HEK293 (cell line): ENCODE data around the gene COL13A1.
A peak's percentile ranks its signal among the peaks of the same experiment; 100 is the strongest.

Experiments
- BCL11B ChIP-seq: fragments of 450-650 bp; formaldehyde crosslinking; IDR thresholded peaks from 2 replicates; pipeline ENCODE4 v1.5.1; 2016; ENCODE audit warnings: low read depth, missing biosample characterization, missing genetic modification characterization
- GFI1B ChIP-seq: fragments of 450-650 bp; formaldehyde crosslinking; IDR thresholded peaks from 2 replicates; pipeline ENCODE4 v1.5.1; 2016; ENCODE audit warnings: missing biosample characterization, missing genetic modification characterization
- GLI4 ChIP-seq: fragments of 450-650 bp; formaldehyde crosslinking; IDR thresholded peaks from 2 replicates; pipeline ENCODE4 v1.5.1; 2016; ENCODE audit warnings: missing biosample characterization, missing genetic modification characterization
- KLF16 ChIP-seq: fragments of 450-650 bp; formaldehyde crosslinking; IDR thresholded peaks from 2 replicates; pipeline ENCODE4 v1.5.1; 2017; ENCODE audit warnings: missing biosample characterization, missing genetic modification characterization
- SALL2 ChIP-seq: fragments of 450-650 bp; formaldehyde crosslinking; IDR thresholded peaks from 2 replicates; pipeline ENCODE4 v1.5.0; 2017; ENCODE audit warnings: missing biosample characterization, mild to moderate bottlenecking, missing genetic modification characterization, borderline replicate concordance
- SCRT2 ChIP-seq: fragments of 450-650 bp; formaldehyde crosslinking; IDR thresholded peaks from 2 replicates; pipeline ENCODE4 v1.5.1; 2016; ENCODE audit warnings: missing biosample characterization, missing genetic modification characterization
- ZNF140 ChIP-seq: fragments of 450-650 bp; formaldehyde crosslinking; IDR thresholded peaks from 2 replicates; pipeline ENCODE4 v1.5.1; 2016; ENCODE audit warnings: missing biosample characterization, missing genetic modification characterization
- ZNF324 ChIP-seq: fragments of 450-650 bp; formaldehyde crosslinking; IDR thresholded peaks from 2 replicates; pipeline ENCODE4 v1.5.1; 2016; ENCODE audit warnings: missing biosample characterization, missing genetic modification characterization
- ZNF37A ChIP-seq: fragments of 450-650 bp; IDR thresholded peaks from 2 replicates; pipeline ENCODE4 v1.5.1; 2018; ENCODE audit warnings: missing biosample characterization, missing genetic modification characterization
- ZNF529 ChIP-seq: fragments of 450-650 bp; formaldehyde crosslinking; IDR thresholded peaks from 2 replicates; pipeline ENCODE4 v1.5.1; 2017; ENCODE audit warnings: missing genetic modification characterization, missing biosample characterization; ENCODE audit not compliant: insufficient replicate concordance
- ZNF561 ChIP-seq: fragments of 450-650 bp; IDR thresholded peaks from 2 replicates; pipeline ENCODE4 v1.5.1; 2018; ENCODE audit warnings: missing biosample characterization, missing genetic modification characterization, borderline replicate concordance
- ZNF596 ChIP-seq: fragments of 450-650 bp; IDR thresholded peaks from 2 replicates; pipeline ENCODE4 v1.5.0; 2018; ENCODE audit warnings: missing biosample characterization, mild to moderate bottlenecking, missing genetic modification characterization, moderate library complexity
- ZNF701 ChIP-seq: fragments of 450-650 bp; formaldehyde crosslinking; IDR thresholded peaks from 2 replicates; pipeline ENCODE4 v1.5.1; 2016; ENCODE audit warnings: missing biosample characterization, missing genetic modification characterization
- ZNF791 ChIP-seq: fragments of 450-650 bp; formaldehyde crosslinking; IDR thresholded peaks from 2 replicates; pipeline ENCODE4 v1.5.1; 2016; ENCODE audit warnings: missing biosample characterization, missing genetic modification characterization
- ZSCAN5A ChIP-seq: fragments of 450-650 bp; formaldehyde crosslinking; IDR thresholded peaks from 2 replicates; pipeline ENCODE4 v1.5.1; 2016; ENCODE audit warnings: missing biosample characterization, missing genetic modification characterization
- ZXDB ChIP-seq: fragments of 450-650 bp; formaldehyde crosslinking; IDR thresholded peaks from 2 replicates; pipeline ENCODE4 v1.5.1; 2016; ENCODE audit warnings: missing biosample characterization, missing genetic modification characterization
- TF ChIP-seq, protein P1 (sequence below): fragments of 450-650 bp; formaldehyde crosslinking; IDR thresholded peaks from 2 replicates; pipeline ENCODE4 v1.5.1; 2017; ENCODE audit warnings: missing biosample characterization, missing genetic modification characterization
- TF ChIP-seq, protein P2 (sequence below): fragments of 450-650 bp; formaldehyde crosslinking; IDR thresholded peaks from 2 replicates; pipeline ENCODE4 v1.5.1; 2016; ENCODE audit warnings: missing biosample characterization, missing genetic modification characterization
- TF ChIP-seq, protein P3 (sequence below): fragments of 450-650 bp; formaldehyde crosslinking; IDR thresholded peaks from 2 replicates; pipeline ENCODE4 v1.5.1; 2016; ENCODE audit warnings: missing biosample characterization, missing genetic modification characterization
- TF ChIP-seq, protein P4 (sequence below): fragments of 450-650 bp; formaldehyde crosslinking; IDR thresholded peaks from 2 replicates; pipeline ENCODE4 v1.5.1; 2017; ENCODE audit warnings: missing biosample characterization, missing genetic modification characterization
- TF ChIP-seq, protein P5 (sequence below): fragments of 450-650 bp; formaldehyde crosslinking; IDR thresholded peaks from 2 replicates; pipeline ENCODE4 v1.5.1; 2016; ENCODE audit warnings: missing biosample characterization, missing genetic modification characterization

COL13A1 gene

GRCh38 chr10:69781576-69781975 is 20.1 kb upstream of the COL13A1 start (continued):
- no peak for TF ChIP-seq SALL2 (tag by site-specific recombination)
- TF ChIP-seq, protein P1, sequence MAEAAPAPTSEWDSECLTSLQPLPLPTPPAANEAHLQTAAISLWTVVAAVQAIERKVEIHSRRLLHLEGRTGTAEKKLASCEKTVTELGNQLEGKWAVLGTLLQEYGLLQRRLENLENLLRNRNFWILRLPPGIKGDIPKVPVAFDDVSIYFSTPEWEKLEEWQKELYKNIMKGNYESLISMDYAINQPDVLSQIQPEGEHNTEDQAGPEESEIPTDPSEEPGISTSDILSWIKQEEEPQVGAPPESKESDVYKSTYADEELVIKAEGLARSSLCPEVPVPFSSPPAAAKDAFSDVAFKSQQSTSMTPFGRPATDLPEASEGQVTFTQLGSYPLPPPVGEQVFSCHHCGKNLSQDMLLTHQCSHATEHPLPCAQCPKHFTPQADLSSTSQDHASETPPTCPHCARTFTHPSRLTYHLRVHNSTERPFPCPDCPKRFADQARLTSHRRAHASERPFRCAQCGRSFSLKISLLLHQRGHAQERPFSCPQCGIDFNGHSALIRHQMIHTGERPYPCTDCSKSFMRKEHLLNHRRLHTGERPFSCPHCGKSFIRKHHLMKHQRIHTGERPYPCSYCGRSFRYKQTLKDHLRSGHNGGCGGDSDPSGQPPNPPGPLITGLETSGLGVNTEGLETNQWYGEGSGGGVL (tag by site-specific recombination) = 0 out of 2 replicates have a peak, but pooled peaks have one; percentile 23
- no peak for TF ChIP-seq GLI4 (tag by site-specific recombination)
- no peak for TF ChIP-seq ZXDB (tag by site-specific recombination)
- 0 out of 2 replicates have a peak, but pooled peaks have one; percentile 32 for TF ChIP-seq SCRT2 (tag by site-specific recombination)
- TF ChIP-seq GFI1B (tag by site-specific recombination) = no peak
- TF ChIP-seq KLF16 = no peak
- TF ChIP-seq BCL11B (tag by site-specific recombination) = no peak
- TF ChIP-seq, protein P2, sequence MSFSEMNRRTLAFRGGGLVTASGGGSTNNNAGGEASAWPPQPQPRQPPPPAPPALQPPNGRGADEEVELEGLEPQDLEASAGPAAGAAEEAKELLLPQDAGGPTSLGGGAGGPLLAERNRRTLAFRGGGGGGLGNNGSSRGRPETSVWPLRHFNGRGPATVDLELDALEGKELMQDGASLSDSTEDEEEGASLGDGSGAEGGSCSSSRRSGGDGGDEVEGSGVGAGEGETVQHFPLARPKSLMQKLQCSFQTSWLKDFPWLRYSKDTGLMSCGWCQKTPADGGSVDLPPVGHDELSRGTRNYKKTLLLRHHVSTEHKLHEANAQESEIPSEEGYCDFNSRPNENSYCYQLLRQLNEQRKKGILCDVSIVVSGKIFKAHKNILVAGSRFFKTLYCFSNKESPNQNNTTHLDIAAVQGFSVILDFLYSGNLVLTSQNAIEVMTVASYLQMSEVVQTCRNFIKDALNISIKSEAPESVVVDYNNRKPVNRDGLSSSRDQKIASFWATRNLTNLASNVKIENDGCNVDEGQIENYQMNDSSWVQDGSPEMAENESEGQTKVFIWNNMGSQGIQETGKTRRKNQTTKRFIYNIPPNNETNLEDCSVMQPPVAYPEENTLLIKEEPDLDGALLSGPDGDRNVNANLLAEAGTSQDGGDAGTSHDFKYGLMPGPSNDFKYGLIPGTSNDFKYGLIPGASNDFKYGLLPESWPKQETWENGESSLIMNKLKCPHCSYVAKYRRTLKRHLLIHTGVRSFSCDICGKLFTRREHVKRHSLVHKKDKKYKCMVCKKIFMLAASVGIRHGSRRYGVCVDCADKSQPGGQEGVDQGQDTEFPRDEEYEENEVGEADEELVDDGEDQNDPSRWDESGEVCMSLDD (tag by site-specific recombination) = no peak
- TF ChIP-seq ZNF529 (tag by site-specific recombination) = no peak
- no peak for TF ChIP-seq ZNF561 (tag by site-specific recombination)
- TF ChIP-seq, protein P3, sequence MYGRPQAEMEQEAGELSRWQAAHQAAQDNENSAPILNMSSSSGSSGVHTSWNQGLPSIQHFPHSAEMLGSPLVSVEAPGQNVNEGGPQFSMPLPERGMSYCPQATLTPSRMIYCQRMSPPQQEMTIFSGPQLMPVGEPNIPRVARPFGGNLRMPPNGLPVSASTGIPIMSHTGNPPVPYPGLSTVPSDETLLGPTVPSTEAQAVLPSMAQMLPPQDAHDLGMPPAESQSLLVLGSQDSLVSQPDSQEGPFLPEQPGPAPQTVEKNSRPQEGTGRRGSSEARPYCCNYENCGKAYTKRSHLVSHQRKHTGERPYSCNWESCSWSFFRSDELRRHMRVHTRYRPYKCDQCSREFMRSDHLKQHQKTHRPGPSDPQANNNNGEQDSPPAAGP (tag by site-specific recombination) = peak; percentile 58; the same call in 1 of the 2 replicates
- TF ChIP-seq ZNF324 (tag by site-specific recombination) = no peak
- TF ChIP-seq, protein P4, sequence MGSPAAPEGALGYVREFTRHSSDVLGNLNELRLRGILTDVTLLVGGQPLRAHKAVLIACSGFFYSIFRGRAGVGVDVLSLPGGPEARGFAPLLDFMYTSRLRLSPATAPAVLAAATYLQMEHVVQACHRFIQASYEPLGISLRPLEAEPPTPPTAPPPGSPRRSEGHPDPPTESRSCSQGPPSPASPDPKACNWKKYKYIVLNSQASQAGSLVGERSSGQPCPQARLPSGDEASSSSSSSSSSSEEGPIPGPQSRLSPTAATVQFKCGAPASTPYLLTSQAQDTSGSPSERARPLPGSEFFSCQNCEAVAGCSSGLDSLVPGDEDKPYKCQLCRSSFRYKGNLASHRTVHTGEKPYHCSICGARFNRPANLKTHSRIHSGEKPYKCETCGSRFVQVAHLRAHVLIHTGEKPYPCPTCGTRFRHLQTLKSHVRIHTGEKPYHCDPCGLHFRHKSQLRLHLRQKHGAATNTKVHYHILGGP = peak; percentile 30; the same call in 1 of the 2 replicates
- no peak for TF ChIP-seq ZNF791 (tag by site-specific recombination)
- no peak for TF ChIP-seq ZNF596 (tag by site-specific recombination)
- no peak for TF ChIP-seq ZNF37A
- TF ChIP-seq ZNF701 (tag by site-specific recombination) = no peak
- TF ChIP-seq, protein P5, sequence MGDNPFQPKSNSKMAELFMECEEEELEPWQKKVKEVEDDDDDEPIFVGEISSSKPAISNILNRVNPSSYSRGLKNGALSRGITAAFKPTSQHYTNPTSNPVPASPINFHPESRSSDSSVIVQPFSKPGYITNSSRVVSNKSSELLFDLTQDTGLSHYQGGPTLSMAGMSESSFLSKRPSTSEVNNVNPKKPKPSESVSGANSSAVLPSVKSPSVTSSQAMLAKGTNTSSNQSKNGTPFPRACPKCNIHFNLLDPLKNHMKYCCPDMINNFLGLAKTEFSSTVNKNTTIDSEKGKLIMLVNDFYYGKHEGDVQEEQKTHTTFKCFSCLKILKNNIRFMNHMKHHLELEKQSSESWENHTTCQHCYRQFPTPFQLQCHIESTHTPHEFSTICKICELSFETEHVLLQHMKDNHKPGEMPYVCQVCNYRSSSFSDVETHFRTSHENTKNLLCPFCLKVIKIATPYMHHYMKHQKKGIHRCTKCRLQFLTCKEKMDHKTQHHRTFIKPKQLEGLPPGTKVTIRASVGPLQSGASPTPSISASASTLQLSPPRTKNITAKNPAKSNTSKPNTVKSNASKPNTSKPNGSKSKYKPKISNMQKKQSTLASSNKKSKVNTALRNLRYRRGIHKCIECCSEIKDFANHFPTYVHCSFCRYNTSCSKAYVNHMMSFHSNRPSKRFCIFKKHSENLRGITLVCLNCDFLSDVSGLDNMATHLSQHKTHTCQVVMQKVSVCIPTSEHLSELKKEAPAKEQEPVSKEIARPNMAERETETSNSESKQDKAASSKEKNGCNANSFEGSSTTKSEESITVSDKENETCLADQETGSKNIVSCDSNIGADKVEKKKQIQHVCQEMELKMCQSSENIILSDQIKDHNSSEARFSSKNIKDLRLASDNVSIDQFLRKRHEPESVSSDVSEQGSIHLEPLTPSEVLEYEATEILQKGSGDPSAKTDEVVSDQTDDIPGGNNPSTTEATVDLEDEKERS = no peak
- TF ChIP-seq ZNF140 (tag by site-specific recombination) = no peak
- TF ChIP-seq ZSCAN5A (tag by site-specific recombination) = no peak
